Kidney (tissue), 14 donors: ENCODE measurements around the gene CD37. TPM values are rescaled to one million over a fixed set of nuclear protein-coding genes. Genes with fewer than 3 reads are reported as not detected.
"Not testable (repeated sequence)": the region's sequence is repeated elsewhere in the genome, so short reads cannot be mapped to it uniquely, and the experiment has no call there.

ENCODE experiments used
- DNase-seq, 5 donors: peaks; one replicate each; pipeline ENCODE4 v3.0.0-alpha.2; 2013 to 2020
- FAIRE-seq: peaks from 2 replicates; lab custom pipeline; 2012; peaks lifted over from hg19 to GRCh38; lab: Jason Lieb, UNC
- H3K27ac ChIP-seq, 2 donors: one replicate each; pipeline ENCODE4 v1.7.0; 2013; ENCODE audit warnings: low read depth in 2 of 2, low read length in 2 of 2, inconsistent platforms in 1 of 2
- H3K27me3 ChIP-seq: one replicate; pipeline ENCODE4 v1.7.1; 2013; ENCODE audit warnings: low read length, inconsistent platforms; ENCODE audit not compliant: control insufficient read depth, insufficient read depth
- H3K36me3 ChIP-seq, 3 donors: one replicate each; pipeline versions ENCODE4 v1.7.0 to v1.7.1; 2013; ENCODE audit warnings: low read length in 3 of 3, control low read depth in 1 of 3, inconsistent platforms in 1 of 3; ENCODE audit not compliant: insufficient read depth in 3 of 3, control insufficient read depth in 2 of 3
- H3K4me1 ChIP-seq, 3 donors: one replicate each; pipeline versions ENCODE4 v1.7.0 to v1.7.1; 2013; ENCODE audit warnings: low read length in 3 of 3, inconsistent platforms in 1 of 3, low read depth in 1 of 3; ENCODE audit not compliant: control insufficient read depth in 2 of 3, insufficient read depth in 2 of 3
- H3K4me3 ChIP-seq, 3 donors: one replicate each; pipeline versions ENCODE4 v1.7.0 to v1.8.1; 2013; ENCODE audit warnings: low read length in 3 of 3, control low read depth in 1 of 3, inconsistent platforms in 1 of 3
- H3K9ac ChIP-seq, 3 donors: one replicate each; pipeline versions ENCODE4 v1.7.0 to v1.7.1; 2013; ENCODE audit warnings: low read length in 3 of 3, control low read depth in 1 of 3, inconsistent platforms in 1 of 3
- H3K9me3 ChIP-seq, 3 donors: one replicate each; pipeline versions ENCODE4 v1.7.0 to v1.7.1; 2013; ENCODE audit warnings: low read length in 3 of 3, control low read depth in 1 of 3, inconsistent platforms in 1 of 3; ENCODE audit not compliant: control insufficient read depth in 2 of 3, insufficient read depth in 1 of 3
- intact Hi-C: fragments of 100-400 bp; cut with DNase I; formaldehyde crosslinking; loops from one replicate; pipeline ENCODE4 v1.11.1; 2022
- polyA plus RNA-seq: library from polyadenylated mRNA; stranded (reverse); fragments of 350-450 nt; fragmentation: Illumina TruSeq; extraction: RNeasy Lipid Tissue Mini Kit (QIAGEN cat#74804); gene quantifications from one replicate; pipeline ENCODE4 v1.2.3, GENCODE V29; 2014; ENCODE audit warnings: low read depth, low replicate concordance; ENCODE audit not compliant: insufficient read depth
- total RNA-seq: library from RNA; stranded (reverse); fragmentation: NEBNext Ultra II Directional; extraction: Animal tissue kit (Norgen Biotek cat#: 25700); gene quantifications from one replicate; pipeline ENCODE4 v1.2.1, GENCODE V29; 2021
- TF ChIP-seq, protein P1 (sequence below): IDR thresholded peaks from 3 replicates; pipeline ENCODE4 v1.5.1; 2012; ENCODE audit warnings: mild to moderate bottlenecking, moderate library complexity, borderline replicate concordance; ENCODE audit not compliant: insufficient read depth; ENCODE audit errors: extremely low read depth
- donor health status: control.
- donor health status: control.
- donor health status: control.
- donor health status: control.
- donor health status: control.
- donor health status: DM: yes; HTN: yes; CAD: no.
- donor health status: Normal renal cell carcinoma (clear cell type).

Gene CD37
- total and polyA plus RNA-seq, 2 donors from 2014 or later = 3.8 to 35.7 TPM

- Histone ChIP-seq H3K4me3 (no peak within 1 kb of the TSS), H3K27ac (no peak within 1 kb of the TSS), H3K27me3 (no peaks in the 10 kb centered on the region), H3K9me3 (peaks cover 0 to 2% (median 0%) of the 10 kb centered on the region in 3 donors), H3K9ac (no peak within 1 kb of the TSS), H3K4me1 (no peaks in the 10 kb centered on the region), H3K36me3 (no peaks in the 10 kb centered on the region)
- DNase-seq (no peak), FAIRE-seq (no peak)
- intact Hi-C loops = no loop called here
- TF ChIP-seq, protein P1, sequence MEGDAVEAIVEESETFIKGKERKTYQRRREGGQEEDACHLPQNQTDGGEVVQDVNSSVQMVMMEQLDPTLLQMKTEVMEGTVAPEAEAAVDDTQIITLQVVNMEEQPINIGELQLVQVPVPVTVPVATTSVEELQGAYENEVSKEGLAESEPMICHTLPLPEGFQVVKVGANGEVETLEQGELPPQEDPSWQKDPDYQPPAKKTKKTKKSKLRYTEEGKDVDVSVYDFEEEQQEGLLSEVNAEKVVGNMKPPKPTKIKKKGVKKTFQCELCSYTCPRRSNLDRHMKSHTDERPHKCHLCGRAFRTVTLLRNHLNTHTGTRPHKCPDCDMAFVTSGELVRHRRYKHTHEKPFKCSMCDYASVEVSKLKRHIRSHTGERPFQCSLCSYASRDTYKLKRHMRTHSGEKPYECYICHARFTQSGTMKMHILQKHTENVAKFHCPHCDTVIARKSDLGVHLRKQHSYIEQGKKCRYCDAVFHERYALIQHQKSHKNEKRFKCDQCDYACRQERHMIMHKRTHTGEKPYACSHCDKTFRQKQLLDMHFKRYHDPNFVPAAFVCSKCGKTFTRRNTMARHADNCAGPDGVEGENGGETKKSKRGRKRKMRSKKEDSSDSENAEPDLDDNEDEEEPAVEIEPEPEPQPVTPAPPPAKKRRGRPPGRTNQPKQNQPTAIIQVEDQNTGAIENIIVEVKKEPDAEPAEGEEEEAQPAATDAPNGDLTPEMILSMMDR = no peak
These were observed 10.2 kb upstream of the CD37 start, which contains the start of gene SLC6A16 for GRCh38 chr19:49324801-49325576. SLC6A16 (minus strand) TSS chr19:49325191; CDS start chr19:49311347, 13,844 bp downstream.

DNA sequence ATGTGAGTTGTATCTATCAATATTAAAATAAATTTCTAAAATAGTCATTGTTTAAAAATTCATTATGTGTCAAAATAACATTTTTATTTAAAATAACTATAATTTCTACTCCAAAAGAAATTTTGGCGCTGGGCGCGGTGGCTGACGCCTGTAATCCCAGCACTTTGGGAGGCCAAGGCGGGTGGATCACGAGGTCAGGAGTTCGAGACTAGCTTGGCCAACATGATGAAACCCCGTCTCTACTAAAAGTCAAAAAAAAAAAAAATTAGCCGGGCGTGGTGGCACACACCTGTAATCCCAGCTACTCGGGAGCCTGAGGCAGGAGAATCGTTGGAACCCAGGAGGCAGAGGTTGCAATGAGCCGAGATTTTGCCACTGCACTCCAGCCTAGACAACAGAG is 9.4 kb upstream of the CD37 start:
- DNase-seq, H3K27me3 ChIP-seq, H3K4me3 ChIP-seq, H3K4me1 ChIP-seq, intact Hi-C loops, H3K27ac ChIP-seq, H3K9ac ChIP-seq, H3K9me3 ChIP-seq, H3K36me3 ChIP-seq, FAIRE-seq: not testable (repeated sequence)

DNA sequence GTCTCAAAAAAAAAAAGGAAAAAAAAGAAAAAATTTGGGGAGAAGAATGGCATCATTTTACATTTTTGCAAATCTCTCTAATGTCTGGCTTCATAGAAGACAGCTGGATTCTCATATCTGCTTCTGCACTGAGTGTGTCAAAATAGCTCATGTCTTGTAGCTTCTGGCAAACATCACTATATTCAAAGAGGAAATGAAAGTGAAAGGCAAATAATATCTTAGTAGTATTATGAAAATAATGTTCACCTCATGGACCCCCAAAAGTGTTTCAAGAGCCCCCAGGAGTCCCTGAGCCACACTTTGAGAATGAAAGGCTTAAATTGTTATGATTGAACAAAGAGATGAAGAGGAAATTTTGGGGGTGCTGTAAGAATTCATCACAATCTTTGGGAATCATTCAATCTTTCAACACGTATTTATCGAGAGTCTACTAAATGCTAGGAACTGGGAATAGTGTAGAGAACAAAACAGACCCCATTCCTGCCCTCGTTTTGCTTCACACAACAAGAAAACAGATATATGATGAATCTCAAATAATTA is 9.0 kb upstream of the CD37 start:
- Histone ChIP-seq H3K27me3 (no peaks in the 10 kb centered on the region), H3K9ac (no peak overlapping the region), H3K4me1 (no peaks in the 10 kb centered on the region), H3K9me3 (no peaks in the 10 kb centered on the region), H3K27ac (peak overlapping the region in 1 of 2 donors; percentile 23), H3K4me3 (no peak overlapping the region), H3K36me3 (no peaks in the 10 kb centered on the region)
- TF ChIP-seq, protein P1 = no peak
- intact Hi-C loops = no loop called here
- FAIRE-seq = no peak
- no peak for DNase-seq

DNA sequence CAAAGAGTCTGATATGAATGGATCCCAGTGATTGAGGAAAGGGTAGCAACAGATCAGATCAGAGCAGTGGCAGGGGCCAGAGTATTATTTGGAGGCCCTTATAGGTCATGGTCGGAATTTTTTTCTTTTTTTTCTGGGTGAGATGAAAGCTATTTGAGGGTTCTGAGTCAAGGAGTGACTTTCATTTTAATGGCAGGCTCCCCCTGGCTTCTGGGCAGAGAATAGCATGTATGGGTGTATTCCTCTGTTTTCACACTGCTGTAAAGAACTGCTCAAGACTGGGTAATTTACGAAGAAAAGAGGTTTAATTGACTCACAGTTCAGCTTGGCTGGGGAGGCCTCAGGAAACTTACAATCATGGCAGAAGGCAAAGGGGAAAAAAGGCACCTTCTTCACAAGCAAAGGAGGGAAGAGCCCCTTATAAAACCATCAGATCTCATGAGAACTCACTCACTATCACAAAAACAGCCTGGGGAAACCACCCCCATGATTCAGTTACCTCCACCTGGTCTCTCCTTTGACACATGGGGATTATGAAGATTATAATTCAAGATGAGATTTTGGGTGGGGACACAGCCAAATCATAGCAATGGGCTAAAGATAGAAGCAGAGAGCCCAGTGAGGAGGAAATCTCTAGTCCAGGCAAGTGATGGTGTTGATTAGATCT is 7.2 kb upstream of the CD37 start:
- intact Hi-C loops = no loop called here
- no peaks in the 10 kb centered on the region for H3K4me1 ChIP-seq
- no peaks in the 10 kb centered on the region for H3K36me3 ChIP-seq
- FAIRE-seq (no peak), DNase-seq (no peak)
- no peak overlapping the region for H3K9ac ChIP-seq
- H3K9me3 ChIP-seq = no peaks in the 10 kb centered on the region
- TF ChIP-seq, protein P1 = peak; percentile 37
- H3K4me3 ChIP-seq = no peak overlapping the region
- H3K27me3 ChIP-seq = no peaks in the 10 kb centered on the region
- no peak overlapping the region for H3K27ac ChIP-seq
